ENCODE data around the gene DOK5.

The DOK5 gene

DNA sequence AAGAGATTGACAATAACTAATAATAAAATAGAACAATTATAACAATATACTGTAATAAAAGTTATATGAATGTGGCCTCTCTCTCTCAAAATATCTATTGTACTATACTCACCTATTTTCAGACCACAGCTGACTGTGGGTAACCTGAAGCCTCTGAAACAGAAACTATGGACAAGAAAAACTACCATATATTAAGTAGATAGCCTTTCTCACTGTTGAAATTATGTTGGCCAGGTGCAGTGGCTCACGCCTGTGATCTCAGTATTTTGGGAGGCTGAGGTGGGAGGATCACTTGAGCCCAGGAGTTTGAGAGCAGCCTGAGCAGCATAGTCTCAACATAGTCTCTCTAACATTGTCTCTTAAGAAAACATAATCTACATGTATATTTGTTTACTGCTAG is 89.9 kb downstream of the DOK5 start:
- DNase-seq, result no peak

DNA sequence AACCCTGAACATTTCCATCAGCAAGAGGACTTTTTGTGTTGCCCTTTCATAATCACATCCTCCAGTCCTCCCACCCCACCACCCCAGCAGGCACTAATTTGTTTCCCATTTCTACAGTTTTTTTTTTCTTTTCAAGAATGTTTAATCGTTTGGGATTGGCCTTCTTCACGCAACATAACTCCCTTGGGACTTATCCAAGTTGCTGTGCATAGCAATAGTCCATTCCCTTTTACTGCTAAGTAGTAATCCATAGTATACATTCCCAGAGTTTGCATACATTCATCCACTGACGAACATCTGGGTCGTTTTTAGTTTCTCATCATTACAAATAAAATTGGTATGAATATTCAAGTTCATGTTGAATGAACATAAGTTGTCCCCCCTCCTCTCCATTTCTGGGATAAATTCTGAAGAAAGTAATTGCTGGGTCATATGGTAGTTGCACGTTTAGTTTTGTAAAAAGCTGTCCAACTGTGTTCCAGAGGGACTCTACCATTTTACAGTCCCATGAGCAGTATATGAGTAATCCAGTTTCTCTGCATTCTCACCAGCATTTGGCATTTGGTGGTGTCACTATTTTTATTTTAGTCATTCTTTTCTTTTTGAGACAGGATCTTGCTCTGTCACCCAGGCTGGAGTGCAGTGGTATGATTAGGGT is 90.8 kb downstream of the DOK5 start:
- DNase-seq, result no peak

DNA sequence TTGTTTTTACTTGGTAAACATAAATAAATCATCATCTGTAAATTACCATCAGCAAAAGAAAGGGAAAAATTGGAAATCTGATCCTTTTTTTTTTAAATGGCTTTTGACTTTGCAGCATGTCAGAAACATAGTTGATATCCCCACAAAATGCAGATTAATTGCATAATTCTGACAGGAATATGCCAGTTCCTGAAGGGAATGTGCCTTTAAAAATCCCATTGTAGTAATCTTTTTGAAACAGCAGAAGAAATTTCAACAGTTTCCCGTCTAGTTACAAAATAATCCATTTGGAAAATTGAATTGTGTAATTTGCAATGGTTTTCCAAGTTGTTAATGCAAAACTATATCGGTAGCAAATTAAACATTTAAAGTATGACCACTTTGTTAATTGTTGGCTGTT is 95.2 kb downstream of the DOK5 start:
- no peak for DNase-seq

DNA sequence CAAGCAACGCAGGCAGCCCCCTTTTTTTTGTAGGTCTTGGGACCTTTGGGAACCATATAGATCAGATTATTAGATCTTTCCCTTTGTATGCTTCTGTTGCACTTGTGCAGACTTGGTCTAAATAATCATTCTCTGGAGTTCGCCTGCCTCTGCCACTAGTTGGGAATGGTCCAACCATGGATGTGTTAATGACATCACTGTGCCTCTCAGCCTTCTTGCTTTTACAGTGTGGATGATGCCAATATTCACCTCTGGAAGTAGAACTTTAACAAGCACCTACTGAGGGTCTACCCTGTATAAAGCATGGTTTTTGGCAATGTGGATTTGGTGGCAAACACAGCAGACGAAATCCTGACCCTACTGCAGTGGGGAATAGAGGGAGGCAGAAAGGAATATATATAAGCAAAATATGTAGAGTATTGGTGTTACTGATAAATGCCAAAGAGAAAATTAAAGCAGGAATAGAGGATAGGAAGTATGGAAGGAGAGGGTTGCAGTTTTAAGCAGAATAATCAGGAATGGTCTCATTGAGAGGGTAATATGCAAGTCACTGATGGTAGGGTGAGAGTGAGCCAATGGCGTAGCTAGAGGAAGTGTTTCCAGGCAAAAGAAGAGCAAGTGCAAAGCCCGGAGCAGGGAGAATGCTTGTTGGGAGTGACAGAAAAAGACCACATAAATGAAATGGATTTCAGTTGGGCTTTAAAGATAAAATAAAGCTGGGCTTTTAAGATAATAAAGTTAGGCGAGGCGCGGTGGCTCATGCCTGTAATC is 97.5 kb downstream of the DOK5 start:
- DNase-seq, result no peak

DNA sequence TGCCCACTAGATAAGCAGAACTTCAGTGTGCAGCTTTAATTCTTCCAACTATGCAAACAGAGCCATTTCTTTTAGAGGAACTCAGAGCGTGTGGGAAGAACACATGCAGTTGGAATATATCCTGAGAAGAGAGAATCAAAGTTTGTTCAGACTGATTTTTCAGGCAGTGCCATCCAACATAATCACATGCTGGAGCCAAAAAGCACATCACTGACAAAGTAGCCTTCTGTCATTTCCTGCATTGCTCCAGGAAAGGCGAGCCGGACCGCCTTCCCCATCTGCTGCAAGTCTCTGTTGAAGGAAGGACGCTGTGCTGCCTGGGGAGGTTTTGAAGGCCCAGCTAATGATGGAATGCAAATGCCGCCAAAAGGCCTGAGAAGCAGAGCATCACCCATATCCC is 98.4 kb downstream of the DOK5 start:
- DNase-seq, result no peak

DNA sequence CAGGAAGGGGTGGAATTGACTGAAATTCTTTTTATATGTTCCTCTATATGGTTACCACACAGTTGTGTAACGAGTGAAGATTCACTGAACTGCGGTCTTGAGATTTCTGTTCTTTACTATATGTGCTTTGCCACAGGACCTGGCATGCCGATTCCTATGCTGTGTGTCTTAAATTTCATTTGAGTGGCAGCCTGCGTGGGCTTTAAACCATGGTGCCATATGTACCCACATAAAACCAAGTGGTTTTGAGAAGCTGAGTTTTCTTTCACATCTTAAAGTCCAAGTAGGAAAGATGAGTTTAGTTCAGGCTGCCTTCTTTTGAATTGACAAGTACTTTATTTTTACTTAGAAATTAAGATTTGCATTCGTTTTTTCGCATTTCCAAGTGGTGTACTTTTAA is 101.1 kb downstream of the DOK5 start:
- DNase-seq, result no peak

DNA sequence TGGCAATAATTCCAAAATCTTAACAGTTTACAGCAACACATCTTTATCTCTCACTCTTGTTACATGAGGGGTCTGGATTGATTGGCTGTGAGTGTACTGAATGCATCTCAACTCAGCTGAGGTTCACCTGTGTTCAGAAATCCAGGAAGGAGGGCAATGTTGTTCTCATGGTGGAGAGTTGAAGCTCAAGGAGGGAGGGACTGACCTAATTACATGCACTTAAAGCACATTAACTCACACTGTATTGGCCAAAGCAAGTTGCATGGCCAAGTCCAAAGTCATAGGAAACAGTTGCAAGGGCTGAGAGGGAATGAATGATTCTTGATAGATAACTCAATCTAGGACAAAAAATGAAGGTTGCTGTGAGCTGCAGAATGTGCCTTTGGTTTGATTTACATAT is 102.2 kb downstream of the DOK5 start:
- DNase-seq, result no peak

DNA sequence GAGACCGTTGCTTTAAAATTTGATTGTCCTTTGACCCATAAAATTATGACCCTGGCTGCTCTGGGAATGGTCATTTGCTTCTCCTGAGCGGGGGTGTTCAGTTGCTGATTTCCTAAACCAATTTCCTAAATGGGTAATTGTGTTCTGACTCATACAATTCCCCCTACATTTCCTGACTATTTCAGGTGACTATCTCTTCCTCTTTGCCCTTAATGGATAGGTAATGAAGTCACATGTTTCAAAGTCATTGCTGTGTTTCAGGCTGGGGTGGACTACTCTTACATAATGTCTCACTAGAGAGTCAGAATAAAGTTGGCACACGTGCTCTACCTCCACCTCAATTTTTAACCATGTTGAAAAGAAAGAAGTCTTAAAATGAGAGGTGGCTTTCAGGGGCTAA is 109.8 kb downstream of the DOK5 start:
- no peak for DNase-seq

DNA sequence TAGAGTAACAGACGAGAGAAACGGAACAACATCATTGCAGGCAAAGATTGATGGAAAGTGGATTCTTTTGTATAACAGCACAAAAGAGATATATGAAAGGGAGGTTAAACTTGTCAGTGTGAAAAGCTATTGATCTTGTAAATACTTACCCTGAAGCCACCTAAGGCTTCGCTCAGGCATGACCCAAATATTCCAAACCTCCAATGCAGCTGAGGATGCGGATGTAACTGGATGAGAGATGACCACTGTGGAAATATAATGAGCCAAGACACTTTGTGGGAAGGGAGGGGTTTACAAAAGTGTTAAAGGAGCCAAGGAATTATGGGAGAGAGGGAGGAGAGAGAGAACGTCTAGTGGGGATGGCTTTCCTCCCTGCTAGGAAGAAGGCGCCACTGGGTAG is 112.0 kb downstream of the DOK5 start:
- DNase-seq, result no peak

DNA sequence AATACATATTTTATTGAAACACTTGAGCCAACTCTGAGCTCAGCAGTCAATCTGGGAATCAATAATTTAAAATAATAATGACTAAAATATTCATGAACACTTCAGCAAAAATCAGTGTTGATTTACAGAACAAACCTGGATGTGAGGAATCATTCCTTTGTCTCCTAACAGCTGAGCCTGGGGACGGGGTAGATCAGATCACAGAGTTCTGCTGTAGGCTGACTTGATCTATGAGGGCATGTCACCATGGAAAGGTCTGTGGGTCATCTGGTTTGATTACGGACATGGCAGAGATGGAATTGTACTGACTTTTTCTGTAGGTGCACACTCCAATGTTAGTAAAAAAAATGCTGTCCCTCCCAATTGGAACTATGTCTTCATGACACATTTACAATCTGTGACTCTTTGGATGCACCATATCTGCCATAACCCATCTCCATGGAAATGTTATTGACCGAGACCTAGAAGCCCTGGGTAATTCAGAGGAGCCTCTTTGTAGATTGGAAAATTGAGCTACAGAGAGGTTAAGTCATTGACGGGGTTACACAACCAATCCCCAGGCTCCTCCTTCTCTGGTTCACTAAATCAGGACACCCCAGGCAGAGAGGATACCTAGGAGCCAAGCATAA is 114.1 kb downstream of the DOK5 start:
- DNase-seq, result no peak

DNA sequence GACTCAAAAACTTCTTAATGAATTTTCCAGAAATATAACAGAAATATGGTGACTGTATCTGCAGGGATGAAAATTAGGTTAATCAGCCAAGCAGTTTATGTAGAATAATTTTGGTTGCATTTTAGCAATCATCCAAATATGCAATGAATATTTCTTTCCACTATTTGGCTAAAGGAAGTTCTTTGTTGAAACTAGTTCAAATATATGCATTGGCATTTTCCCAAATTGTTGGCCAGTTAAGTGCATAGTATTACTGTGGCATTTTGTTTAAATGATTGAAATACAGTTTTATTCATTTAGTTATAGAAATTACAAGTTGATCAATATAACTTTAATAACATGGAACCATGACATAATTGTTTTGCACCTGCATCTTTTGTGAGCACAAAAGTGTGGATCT is 115.5 kb downstream of the DOK5 start:
- DNase-seq, result no peak

DNA sequence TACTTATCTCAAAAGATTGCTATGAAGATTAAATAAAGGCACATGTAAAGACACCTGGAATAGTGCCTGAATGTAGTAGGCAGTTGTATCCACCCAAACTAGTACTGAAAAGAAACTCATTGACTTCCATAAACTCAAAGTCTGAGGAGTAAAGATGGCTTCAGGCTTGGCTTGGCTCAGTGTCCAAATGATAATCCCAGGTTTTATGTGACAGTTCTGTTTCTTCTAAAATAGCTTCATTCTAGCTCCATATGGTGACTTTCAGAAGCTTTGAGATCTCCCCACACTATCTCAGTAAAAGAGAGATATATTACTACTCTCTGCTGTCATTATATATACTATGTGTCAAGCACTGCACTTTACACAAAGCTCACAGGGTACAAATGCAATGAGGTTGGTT is 121.3 kb downstream of the DOK5 start:
- no peak for DNase-seq

DNA sequence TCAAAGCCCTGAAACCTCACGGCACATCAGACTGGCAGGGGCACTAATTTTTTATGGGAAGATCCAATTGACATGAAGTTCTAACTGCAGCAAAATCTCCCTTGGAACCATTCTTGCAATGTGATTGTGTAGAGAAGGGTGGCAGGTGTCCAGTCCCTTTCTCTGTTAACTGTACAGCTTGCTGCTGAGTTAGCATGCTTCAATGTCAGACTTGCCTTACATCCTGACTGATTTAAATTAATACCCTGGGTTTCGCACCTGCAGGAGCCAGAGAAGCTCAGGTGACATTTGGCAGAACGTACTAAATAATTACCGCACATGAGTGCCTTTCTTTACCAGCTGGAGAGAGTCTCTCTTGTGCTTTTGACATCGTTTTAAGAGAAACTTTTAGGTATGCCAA is 123.0 kb downstream of the DOK5 start:
- no peak for DNase-seq

DNA sequence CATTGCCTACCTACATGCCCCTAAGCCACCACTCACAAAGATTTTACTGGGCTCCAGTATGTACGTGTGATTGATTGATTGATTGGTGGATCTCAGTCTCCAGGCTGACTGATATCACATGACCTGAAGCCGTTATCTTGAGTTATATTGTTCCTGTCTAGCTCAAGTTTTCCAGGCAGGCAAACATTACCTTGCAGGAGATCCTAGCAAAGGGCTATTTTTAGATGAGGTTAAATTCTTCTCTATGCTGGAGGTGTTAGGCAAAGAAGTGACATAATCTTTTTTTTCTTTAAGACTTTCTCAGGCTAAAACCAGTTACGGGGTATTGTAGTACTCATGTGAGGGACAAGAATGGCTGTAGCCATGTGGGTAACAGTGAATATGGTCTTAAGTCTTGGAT is 125.2 kb downstream of the DOK5 start:
- DNase-seq, result no peak

DNA sequence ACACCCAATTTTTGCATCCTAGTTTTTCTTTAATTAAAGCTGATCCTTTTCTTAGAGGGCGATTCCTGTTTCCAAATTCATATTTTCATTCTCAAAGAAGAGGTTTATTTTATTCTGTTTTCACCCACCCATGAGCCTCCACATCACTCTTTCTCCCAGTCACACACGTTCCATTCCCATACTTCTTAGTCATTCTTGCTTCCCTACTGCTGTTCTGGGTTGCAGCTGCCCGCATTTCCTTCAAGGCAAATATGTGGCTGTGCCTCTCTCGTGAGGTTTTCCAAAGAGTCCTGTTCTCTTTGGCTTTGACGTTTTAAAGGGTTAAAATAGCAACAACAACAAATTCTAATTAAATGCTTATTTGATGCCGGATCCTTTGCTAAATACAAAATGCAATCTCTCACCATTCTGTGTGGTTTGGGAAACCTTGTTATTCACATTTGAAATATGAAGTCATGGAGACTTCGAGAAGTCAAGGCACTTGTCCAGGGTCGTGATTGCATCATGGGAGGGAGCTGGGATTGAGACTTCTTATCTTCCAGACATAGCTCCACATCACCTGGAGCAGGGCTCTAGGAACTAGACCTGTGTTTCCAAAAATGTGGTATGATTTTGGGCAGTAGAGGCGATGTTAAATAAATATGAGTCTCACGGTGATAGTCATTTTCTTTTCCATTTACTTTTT is 126.6 kb downstream of the DOK5 start:
- no peak for DNase-seq

DNA sequence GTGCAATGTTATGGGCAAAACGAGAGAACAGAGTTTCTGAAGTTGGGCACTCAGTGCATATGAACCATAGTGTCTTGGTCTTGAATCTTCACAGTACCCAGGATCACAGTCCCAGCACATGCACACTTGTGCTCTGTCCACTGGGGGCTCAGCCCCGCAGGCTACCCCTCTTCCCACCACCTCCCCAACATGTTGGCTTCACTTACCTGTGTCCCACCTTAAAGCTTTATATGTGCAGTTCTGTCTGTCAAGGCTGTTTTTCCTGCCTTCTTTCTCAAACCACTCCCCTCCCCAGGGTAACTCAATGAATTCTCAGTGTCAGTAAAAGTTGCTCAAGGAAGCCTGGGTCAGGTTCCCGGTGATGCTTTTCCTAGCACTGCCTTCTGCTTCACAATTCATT is 129.9 kb downstream of the DOK5 start:
- DNase-seq, result no peak

DNA sequence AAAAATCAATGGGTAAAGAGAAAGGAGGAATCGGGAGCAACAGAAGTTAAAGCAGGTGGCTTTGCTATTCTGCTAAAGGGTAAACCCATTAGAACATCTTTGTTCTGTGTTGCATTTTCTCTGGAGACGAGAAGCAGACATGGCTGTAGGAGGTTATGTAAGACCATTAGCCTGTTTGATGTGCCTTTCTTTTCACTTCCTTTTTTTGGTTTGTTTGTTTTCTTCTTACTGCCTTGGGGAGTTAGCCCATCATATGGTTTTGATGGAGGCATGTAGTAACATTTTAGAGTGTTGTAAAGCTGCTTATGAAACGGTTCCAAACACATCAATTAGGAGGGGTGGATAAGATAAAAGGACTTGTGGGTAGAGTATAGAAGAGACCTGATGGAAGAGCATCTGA is 131.0 kb downstream of the DOK5 start:
- no peak for DNase-seq

DNA sequence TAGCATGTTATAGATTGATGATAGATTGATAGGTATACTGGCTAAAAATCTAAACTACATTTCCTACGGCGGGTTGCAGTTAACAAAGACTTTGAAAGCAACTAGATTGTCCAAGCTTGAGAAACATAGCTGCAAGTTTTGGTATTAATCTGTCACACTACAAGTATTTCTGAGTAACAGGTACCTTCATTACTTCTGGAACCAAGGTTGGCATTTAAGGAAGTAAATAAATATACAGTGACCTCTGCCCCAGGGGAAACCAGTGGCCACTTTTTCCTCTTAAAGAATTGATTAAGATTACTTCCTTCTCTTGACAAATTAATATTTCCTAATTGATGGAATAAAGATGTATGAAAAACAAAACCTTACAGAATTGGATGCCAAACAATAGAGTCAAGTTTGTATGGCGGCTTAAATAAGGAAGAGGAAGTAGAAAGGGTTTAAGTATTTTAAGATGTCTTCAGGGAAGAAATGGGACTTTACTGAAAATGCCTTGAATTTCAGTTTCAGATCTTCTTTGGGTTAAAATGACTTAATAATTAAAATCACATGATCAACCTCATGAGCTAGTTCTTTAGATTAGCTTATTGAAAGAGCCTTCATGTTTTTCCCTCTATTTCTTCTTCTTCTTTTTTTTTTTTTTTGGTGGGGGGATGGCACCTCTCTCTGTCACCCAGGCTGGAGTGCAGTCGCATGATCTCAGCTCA is 132.8 kb downstream of the DOK5 start:
- DNase-seq, result no peak

DNA sequence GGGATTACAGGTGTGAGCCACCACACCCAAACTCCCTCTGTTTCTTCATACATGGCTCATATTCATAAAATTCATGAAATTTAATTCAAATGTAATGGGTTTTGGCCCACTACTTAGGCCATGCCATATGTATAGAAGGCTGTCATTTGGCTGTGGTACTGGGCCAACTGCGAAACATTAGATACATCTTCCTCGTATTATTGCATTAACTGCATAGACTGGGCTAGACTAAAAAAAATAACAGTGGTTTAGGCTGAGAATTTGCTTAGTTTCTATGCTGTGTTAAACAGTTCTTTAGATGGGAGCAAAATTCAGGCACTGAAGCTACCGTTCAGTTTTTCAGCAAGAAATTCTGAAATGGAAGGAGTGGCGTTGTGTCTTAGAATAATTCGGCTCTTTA is 133.6 kb downstream of the DOK5 start:
- no peak for DNase-seq

DNA sequence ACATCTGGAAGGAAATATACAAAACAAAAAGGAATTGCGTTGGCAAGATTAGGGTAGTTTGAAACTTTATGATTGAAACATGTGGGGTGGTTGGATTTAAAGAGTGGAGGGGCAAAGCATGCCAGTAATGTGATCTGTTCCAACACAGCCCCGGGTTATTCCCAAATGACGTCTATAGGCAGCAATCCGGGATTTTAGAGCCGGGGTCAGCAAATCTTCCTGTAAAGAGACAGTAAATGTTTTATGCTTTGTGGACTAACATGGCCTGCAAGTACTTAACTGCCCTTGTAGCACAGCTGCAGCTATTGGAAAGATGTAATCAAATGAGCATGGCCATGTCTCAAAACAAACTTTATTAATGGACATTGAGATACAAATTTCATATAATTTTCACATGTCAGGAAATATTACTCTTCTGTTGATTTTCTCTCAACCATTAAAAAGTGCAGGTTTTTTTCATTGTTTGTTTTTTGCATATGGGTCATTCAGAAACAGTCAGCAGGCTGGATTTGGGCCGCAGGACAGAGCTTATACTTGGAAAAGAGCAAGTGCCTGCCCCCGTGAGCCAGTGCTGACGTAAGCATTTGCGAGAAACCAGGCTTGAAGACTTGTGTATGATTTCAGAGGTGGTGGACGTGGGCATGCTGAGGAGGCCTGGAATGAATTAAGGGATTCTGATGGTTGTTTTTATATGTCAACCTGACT is 136.5 kb downstream of the DOK5 start:
- no peak for DNase-seq

DNA sequence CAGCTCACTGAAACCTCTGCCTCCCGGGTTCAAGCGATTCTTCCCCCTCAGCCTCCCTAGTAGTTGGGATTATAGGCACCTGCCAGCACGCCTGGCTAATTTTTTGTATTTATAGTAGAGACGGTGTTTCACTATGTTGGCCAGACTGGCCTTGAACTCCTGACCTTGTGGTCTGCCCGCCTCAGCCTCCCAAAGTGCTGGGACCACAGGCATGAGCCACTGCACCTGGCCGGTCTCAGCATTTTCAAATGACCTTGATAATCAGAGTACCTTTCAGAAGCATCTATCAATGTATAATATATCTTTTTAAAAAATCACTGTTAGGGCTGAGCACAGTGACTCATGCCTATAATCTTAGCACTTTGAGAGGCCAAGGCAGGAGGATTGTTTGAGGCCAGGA is 143.0 kb downstream of the DOK5 start:
- DNase-seq, result no peak

DNA sequence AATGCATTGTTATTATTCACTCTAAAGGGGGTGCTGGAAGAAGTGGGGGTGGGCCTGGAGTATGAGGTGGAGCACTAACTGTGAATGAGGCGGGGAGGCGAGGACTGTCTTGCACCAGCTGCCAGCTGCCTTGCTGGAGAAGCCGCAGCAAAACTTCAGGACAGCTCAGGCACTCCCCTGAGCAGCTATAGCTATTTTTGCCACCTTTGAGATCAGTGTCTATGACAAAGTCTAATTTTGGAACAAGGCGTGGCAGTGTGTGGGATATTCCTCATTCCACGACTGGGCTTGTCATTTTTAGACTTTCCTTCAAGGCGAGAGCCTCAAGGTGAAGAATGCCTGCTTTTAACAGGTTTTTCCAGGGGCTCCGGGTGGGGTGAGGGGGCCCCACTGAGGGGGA is 143.8 kb downstream of the DOK5 start:
- no peak for DNase-seq

DNA sequence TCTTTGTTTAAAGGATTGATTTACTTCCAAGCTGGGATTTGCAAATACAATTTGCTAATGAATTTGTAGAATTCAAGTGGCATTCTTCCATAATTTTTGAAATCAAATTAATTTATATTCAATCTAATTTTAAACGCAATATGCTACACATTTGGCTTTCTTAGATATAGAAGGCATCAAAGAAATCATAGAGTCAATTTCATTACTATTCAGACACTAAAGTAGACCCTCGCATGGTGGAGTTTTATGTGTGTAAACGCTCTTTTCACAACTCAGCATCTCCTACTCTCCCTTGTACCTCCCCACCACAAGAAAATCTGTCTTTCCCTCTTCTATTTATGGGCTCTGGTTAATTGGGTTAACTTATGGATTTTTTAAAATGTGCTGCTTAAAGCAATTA is 144.3 kb downstream of the DOK5 start:
- DNase-seq, result no peak
